Nephron progenitor cell (in vitro differentiated cells): Measurements from ENCODE around the gene CD70.

Source experiments
- DNase-seq: peaks from one replicate; pipeline ENCODE4 v3.0.0; 2021
- H3K27ac Mint-ChIP-seq: 2 replicates; pipeline ENCODE4 v1.8.0; 2021; ENCODE audit warnings: mild to moderate bottlenecking, moderate library complexity, mixed read lengths
- H3K27me3 Mint-ChIP-seq: 2 replicates; pipeline ENCODE4 v1.8.0; 2021; ENCODE audit warnings: mild to moderate bottlenecking, low read depth, mixed read lengths; ENCODE audit not compliant: poor library complexity
- H3K36me3 Mint-ChIP-seq: 2 replicates; pipeline ENCODE4 v1.8.0; 2021; ENCODE audit warnings: low read depth, mixed read lengths
- H3K4me1 Mint-ChIP-seq: 2 replicates; pipeline ENCODE4 v1.8.0; 2021; ENCODE audit warnings: mixed read lengths
- H3K4me3 Mint-ChIP-seq: 2 replicates; pipeline ENCODE4 v1.8.0; 2021; ENCODE audit warnings: mild to moderate bottlenecking, moderate library complexity, mixed read lengths
- H3K9me3 Mint-ChIP-seq: 2 replicates; pipeline ENCODE4 v1.8.0; 2021; ENCODE audit warnings: mild to moderate bottlenecking, moderate library complexity, mixed read lengths
- TF ChIP-seq, protein P1 (sequence below): fragments of 200-600 bp; sonication (generic); IDR thresholded peaks from 2 replicates; pipeline ENCODE4 v1.5.0; 2021; ENCODE audit warnings: antibody characterized with exemption

The CD70 gene

DNA sequence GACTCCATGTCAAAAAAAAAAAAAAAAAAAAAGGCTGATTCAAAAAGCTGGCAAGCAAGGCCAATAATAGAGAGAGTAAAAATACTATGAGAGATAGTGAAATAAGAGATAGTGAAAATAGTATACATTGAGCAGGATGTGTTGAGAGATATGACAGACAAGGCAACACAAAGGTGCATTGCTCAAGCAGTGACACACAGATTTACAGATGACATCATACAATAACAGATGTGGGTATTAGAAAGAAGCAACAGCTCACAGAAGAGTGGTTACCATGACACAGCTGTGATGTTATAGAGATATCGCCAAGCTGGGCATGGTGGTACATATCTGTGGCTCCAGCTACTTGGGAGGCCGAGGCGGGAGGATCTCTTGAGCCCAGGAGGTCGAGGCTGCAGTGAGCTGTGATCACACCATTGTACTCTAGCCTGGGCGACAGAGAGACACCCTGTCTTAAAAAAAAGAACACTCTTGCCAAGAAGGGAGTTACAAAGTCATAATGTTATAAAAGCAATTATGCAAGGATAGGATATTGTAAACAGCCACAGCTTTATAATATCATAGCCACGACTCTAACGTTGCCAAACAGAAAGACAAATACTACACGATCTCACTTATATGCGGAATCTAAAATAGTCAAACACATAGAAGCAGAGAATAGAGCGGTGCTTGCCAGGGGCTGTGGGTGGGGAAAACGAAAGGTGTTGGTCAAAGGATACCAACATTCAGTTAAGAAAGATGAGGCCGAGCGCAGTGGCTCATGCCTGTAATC is 49.8 kb downstream of the CD70 start:
- no peak for DNase-seq
- no peak overlapping the region for H3K27ac Mint-ChIP-seq
- TF ChIP-seq, protein P1, sequence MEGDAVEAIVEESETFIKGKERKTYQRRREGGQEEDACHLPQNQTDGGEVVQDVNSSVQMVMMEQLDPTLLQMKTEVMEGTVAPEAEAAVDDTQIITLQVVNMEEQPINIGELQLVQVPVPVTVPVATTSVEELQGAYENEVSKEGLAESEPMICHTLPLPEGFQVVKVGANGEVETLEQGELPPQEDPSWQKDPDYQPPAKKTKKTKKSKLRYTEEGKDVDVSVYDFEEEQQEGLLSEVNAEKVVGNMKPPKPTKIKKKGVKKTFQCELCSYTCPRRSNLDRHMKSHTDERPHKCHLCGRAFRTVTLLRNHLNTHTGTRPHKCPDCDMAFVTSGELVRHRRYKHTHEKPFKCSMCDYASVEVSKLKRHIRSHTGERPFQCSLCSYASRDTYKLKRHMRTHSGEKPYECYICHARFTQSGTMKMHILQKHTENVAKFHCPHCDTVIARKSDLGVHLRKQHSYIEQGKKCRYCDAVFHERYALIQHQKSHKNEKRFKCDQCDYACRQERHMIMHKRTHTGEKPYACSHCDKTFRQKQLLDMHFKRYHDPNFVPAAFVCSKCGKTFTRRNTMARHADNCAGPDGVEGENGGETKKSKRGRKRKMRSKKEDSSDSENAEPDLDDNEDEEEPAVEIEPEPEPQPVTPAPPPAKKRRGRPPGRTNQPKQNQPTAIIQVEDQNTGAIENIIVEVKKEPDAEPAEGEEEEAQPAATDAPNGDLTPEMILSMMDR = no peak
- no peaks in the 10 kb centered on the region for H3K36me3 Mint-ChIP-seq
- no peak overlapping the region for H3K4me3 Mint-ChIP-seq
- H3K4me1 Mint-ChIP-seq = no peaks in the 10 kb centered on the region
- H3K9me3 Mint-ChIP-seq = peaks cover 37% of the 10 kb centered on the region
- peaks cover 25% of the 10 kb centered on the region for H3K27me3 Mint-ChIP-seq

DNA sequence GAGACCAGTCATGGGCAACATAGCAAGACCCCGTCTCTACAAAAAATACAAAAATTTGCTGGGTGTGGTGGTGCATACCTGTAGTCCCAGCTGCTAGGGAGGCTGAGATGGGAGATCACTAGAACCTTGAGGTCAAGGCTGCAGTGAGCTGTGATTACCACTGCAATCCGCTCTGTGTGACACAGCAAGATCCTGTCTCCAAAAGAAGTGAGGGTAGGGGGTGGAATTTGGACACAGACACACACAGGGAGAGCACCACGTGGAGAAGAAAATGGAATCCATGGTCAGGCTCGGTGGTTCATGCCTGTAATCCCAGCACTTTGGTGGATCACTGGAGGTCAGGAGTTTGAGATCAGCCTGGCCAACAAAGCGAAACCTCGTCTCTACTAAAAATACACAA is 51.4 kb downstream of the CD70 start:
- Mint-ChIP-seq H3K4me1 (peaks cover under 1% of the 10 kb centered on the region), H3K9me3 (peaks cover 41% of the 10 kb centered on the region), H3K4me3 (no peak overlapping the region), H3K36me3 (no peaks in the 10 kb centered on the region), H3K27ac (no peak overlapping the region), H3K27me3 (peaks cover 41% of the 10 kb centered on the region)
- TF ChIP-seq, protein P1 = no peak
- no peak for DNase-seq
